Posterior vena cava (tissue), 2 donors: ENCODE measurements around the gene GOLGA6A. TPM values are rescaled to one million over a fixed set of nuclear protein-coding genes. Genes with fewer than 3 reads are reported as not detected.

Source experiments
- DNase-seq: peaks from one replicate; pipeline ENCODE4 v3.0.0-alpha.2; 2020; ENCODE audit warnings: low spot score
- intact Hi-C, 2 donors: fragments of 100-400 bp; cut with DNase I; formaldehyde crosslinking; loops; one replicate each; pipeline versions ENCODE4 v1.14.1 to v1.14.2; 2022 to 2023
- total RNA-seq, 2 donors: library from RNA; stranded (reverse); fragmentation: NEBNext Ultra II Directional; extraction: Animal tissue kit (Norgen Biotek cat#: 25700); gene quantifications; one replicate each; pipeline ENCODE4 v1.2.1, GENCODE V29; 2021
- donor health status: DM: yes; HTN: yes; CAD: no.
- donor health status: DM: yes; HTN: yes; CAD: no.

The GOLGA6A gene
- total RNA-seq, 2 donors from 2014 or later = 0.24 TPM; not detected in 1

DNA sequence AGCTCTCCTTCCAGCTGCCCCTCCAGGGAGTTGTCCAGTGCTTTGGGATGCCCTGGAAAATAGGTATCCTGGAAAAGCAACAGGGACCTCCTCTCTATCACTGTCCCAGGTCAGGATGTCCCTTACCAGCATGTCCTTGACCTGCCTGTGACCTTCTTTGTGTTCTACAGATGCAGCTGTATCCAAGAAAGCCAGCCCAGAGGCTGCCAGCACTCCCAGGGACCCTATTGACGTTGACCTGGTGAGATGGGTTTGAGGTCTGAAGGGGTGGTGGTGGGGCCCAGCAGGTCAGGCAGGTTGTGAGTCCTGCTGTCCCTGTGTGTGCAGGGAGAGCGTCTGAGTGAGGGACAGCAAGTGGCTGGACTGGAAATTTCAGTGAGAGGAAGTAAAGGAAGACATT, 57.7 kb downstream of the GOLGA6A start:
- DNase-seq = peak; percentile 19

DNA sequence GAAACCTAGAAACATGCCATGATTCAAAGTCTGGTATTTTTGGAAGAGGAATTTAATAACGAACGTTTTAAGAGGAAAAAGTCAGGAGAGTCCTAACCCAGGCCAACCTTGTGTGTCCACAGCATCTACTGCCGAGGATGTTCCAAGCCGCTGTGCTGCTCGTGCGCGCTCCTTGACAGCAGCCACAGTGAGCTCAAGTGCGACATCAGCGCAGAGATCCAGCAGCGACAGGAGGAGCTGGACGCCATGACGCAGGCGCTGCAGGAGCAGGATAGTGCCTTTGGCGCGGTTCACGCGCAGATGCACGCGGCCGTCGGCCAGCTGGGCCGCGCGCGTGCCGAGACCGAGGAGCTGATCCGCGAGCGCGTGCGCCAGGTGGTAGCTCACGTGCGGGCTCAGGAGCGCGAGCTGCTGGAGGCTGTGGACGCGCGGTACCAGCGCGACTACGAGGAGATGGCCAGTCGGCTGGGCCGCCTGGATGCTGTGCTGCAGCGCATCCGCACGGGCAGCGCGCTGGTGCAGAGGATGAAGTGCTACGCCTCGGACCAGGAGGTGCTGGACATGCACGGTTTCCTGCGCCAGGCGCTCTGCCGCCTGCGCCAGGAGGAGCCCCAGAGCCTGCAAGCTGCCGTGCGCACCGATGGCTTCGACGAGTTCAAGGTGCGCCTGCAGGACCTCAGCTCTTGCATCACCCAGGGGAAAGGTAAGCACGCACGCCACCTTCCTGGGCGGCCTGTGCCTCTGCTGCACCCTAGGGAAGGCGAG, 59.5 kb downstream of the GOLGA6A start:
- peak; percentile 78 for DNase-seq
- intact Hi-C loops = no loop called here

More for the DNA sequence above, 57.7 kb downstream of the GOLGA6A start:
- intact Hi-C loops = no loop called here

Other genes starting within 250 kb of the GOLGA6A start
- gene TBC1D21, start 209.0 kb downstream of the GOLGA6A start, total RNA-seq = not detected
- gene LOXL1, start 156.1 kb downstream of the GOLGA6A start, total RNA-seq = 100 to 1,000 TPM in 1 of 2 donors, 10 to 100 TPM in 1; 94.6 to 110 TPM
- gene STOML1, start 90.3 kb downstream of the GOLGA6A start, total RNA-seq = 10 to 100 TPM; 17.3 to 20.1 TPM
- 10 to 100 TPM; 49.2 to 50.7 TPM for gene PML, start 87.8 kb downstream of the GOLGA6A start, total RNA-seq
- under 1 TPM; 0.62 to 0.65 TPM for gene ISLR2, start 48.0 kb upstream of the GOLGA6A start, total RNA-seq
- gene ISLR, start 91.2 kb upstream of the GOLGA6A start, total RNA-seq = 100 to 1,000 TPM in 1 of 2 donors, 10 to 100 TPM in 1; 51.7 to 108 TPM
- 1 to 10 TPM in 1 of 2 donors, not detected in 1; 1.3 TPM for gene STRA6, start 120.2 kb upstream of the GOLGA6A start, total RNA-seq
- not detected for gene CCDC33, start 153.8 kb upstream of the GOLGA6A start, total RNA-seq